Measurements from ENCODE around the gene IRAG1. TPM values are rescaled to one million over a fixed set of nuclear protein-coding genes. Genes with fewer than 3 reads are reported as not detected.

IRAG1 gene
- total RNA-seq, 1 donor from 2014 or later = not detected

DNA sequence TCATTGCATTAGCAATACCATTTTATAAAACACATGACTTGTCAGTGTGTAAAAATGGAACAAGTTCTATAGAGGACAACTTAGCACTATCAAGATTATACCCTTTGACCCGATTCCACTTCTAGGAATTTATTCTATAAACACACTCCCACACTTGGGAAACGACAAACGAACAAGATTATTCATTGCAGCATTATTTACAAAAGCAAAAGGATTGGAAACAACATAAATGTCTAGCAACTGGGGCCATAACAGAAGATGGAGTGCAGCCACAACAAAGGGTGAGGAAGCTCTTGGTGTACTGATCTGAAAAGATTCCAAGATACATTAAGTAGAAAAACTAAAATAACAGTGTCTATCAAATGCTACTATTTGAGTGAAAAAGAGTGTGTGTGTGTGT lies 2.3 kb upstream of the IRAG1 start:
- intact Hi-C loops (cut with micrococcal nuclease) = no loop called here
- ChIA-PET CTCF (no interaction called here), POLR2A (no interaction called here)
- Mint-ChIP-seq H3K36me3 (ENCODE audit: low read depth) (no peaks in the 10 kb centered on the region), H3K27me3 (no peaks in the 10 kb centered on the region), H3K9me3 (peaks cover 2% of the 10 kb centered on the region), H3K27ac (no peak overlapping the region), H3K4me3 (no peak overlapping the region), H3K4me1 (peaks cover 18% of the 10 kb centered on the region)
- TF ChIP-seq, protein P1, sequence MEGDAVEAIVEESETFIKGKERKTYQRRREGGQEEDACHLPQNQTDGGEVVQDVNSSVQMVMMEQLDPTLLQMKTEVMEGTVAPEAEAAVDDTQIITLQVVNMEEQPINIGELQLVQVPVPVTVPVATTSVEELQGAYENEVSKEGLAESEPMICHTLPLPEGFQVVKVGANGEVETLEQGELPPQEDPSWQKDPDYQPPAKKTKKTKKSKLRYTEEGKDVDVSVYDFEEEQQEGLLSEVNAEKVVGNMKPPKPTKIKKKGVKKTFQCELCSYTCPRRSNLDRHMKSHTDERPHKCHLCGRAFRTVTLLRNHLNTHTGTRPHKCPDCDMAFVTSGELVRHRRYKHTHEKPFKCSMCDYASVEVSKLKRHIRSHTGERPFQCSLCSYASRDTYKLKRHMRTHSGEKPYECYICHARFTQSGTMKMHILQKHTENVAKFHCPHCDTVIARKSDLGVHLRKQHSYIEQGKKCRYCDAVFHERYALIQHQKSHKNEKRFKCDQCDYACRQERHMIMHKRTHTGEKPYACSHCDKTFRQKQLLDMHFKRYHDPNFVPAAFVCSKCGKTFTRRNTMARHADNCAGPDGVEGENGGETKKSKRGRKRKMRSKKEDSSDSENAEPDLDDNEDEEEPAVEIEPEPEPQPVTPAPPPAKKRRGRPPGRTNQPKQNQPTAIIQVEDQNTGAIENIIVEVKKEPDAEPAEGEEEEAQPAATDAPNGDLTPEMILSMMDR (IDR thresholded peaks at IDR 0.05) = no peak
- DNase-seq = no peak
- no peak for ATAC-seq (ENCODE audit: low read depth)

DNA sequence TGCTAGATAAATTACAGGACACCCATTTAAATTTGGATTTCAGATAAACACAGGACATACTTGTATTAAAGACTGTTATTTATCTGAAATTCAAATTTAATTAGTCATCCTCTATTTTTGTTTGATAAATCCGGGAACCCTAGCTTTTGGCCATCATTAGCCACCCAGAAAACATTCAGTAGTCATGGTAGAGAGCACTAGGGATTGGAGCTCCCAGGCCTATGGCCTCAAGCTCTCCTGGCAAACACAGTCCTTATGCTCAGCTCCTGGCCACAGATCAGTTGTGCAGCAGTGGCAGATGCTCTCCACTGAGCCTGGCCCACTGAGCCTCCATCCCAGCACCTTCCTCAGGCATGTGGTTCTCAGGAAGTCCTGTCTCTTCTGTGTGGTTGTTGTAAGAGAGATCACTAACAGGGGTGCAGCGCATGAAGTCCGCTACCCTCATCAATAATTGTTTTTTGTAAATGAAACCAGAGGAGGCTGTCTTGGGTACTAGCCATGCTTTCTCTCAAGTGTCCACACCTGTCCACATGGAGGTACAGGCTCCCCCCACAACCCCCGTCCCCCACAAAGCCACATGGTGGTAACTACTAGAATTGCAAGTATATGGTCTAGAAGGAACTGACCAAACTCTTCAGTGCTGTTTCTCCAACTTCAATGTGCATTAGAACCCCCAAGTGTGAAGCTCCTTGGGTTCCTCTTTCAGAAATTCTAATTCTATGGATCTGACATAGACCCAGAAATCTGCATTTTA lies 1.1 kb upstream of the IRAG1 start:
- CTCF ChIA-PET = no interaction called here
- POLR2A ChIA-PET = no interaction called here
- no peak overlapping the region for H3K27ac Mint-ChIP-seq
- no peak overlapping the region for H3K4me3 Mint-ChIP-seq
- intact Hi-C loops (cut with micrococcal nuclease) = no loop called here
- peaks cover 18% of the 10 kb centered on the region for H3K4me1 Mint-ChIP-seq
- H3K27me3 Mint-ChIP-seq = no peaks in the 10 kb centered on the region
- H3K36me3 Mint-ChIP-seq (ENCODE audit: low read depth) = no peaks in the 10 kb centered on the region
- H3K9me3 Mint-ChIP-seq = peaks cover 2% of the 10 kb centered on the region
- ATAC-seq (ENCODE audit: low read depth) (no peak), DNase-seq (no peak)
- TF ChIP-seq, protein P1 (IDR thresholded peaks at IDR 0.05) = no peak

DNA sequence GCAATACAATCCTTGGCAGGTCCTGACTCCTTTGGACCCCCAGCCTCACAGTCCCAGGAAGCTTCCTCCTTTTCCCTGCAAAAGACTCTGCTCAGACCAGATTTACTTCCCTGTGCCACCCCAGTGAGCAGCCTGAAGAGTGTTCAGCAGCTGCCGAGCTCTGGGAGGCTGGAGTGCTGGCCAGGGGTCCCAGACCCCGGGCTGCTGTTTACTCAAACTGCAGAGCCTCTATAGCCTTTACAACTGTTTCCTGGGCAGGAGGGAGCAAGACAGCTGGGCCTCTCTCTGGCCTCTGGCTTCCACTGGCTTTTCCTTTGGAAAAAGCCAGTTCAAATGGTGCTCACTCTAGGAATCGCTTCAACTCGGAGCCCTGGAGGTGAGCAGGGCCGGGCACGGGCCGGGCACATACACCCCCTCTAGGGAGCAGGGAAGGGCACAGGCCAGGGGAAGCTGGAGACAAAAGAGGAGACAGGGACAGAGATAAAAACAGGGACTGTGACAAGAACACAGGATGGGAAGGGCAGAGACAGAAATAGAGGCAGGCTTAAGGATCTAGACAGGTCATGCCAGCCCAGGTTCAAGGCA lies 932 bp downstream of the IRAG1 start:
- no peaks in the 10 kb centered on the region for H3K27me3 Mint-ChIP-seq
- H3K36me3 Mint-ChIP-seq (ENCODE audit: low read depth) = no peaks in the 10 kb centered on the region
- H3K4me3 Mint-ChIP-seq = no peak overlapping the region
- intact Hi-C loops (cut with micrococcal nuclease) = no loop called here
- ATAC-seq (ENCODE audit: low read depth) (no peak), DNase-seq (no peak)
- H3K27ac Mint-ChIP-seq = no peak overlapping the region
- ChIA-PET CTCF (no interaction called here), POLR2A (no interaction called here)
- TF ChIP-seq, protein P1 (IDR thresholded peaks at IDR 0.05) = no peak
- H3K9me3 Mint-ChIP-seq = no peaks in the 10 kb centered on the region
- H3K4me1 Mint-ChIP-seq = peaks cover 18% of the 10 kb centered on the region

DNA sequence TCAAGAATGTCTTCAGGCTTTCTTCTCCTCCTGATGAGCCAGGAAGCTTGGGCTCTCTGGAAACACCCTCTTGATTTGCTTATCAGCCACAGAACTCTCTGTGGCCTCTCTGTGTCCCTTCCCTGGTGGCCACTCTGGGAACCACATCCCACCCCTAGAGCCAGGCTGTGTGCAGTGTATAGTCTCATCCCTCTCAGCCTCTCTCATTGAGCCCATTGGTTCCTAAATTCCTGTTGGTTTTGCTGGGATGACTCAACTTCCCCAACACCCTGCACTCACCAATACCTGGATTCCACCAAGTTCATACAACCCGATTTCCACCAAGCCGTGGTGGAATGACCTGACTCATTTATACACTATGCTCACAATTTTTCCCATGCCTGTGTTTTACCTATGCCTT lies 5.2 kb downstream of the IRAG1 start:
- ChIA-PET POLR2A (no interaction called here), CTCF (no interaction called here)
- Mint-ChIP-seq H3K36me3 (ENCODE audit: low read depth) (no peaks in the 10 kb centered on the region), H3K4me3 (no peak overlapping the region), H3K9me3 (no peaks in the 10 kb centered on the region), H3K27ac (no peak overlapping the region), H3K27me3 (no peaks in the 10 kb centered on the region), H3K4me1 (peaks cover 16% of the 10 kb centered on the region)
- no peak for DNase-seq
- ATAC-seq (ENCODE audit: low read depth) = no peak
- TF ChIP-seq, protein P1 (IDR thresholded peaks at IDR 0.05) = no peak
- intact Hi-C loops (cut with micrococcal nuclease) = no loop called here

DNA sequence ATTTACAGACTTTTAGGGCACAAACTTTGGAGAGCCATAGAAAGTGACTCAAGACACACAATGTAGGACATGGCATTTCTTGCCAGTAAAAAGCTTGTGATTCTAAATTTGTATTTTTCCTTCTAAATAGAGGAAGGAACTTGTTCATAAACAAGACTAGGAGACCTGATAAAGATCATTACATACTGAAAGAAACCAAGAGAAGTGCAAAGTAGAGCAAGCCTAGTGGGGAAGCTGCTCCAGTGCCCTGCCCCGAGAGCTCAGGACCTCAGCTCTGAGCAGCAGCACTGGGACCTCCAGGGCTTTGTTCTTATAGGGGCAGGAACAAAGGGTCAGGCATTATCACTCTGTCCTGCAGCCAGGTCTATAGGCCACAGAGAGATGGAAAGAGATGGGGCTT lies 7.2 kb downstream of the IRAG1 start:
- POLR2A ChIA-PET = no interaction called here
- no peak overlapping the region for H3K27ac Mint-ChIP-seq
- no peak overlapping the region for H3K4me3 Mint-ChIP-seq
- H3K4me1 Mint-ChIP-seq = peaks cover 15% of the 10 kb centered on the region
- CTCF ChIA-PET = no interaction called here
- H3K27me3 Mint-ChIP-seq = no peaks in the 10 kb centered on the region
- intact Hi-C loops (cut with micrococcal nuclease) = no loop called here
- no peak for ATAC-seq (ENCODE audit: low read depth)
- no peaks in the 10 kb centered on the region for H3K9me3 Mint-ChIP-seq
- TF ChIP-seq, protein P1 (IDR thresholded peaks at IDR 0.05) = no peak
- H3K36me3 Mint-ChIP-seq (ENCODE audit: low read depth) = no peaks in the 10 kb centered on the region
- DNase-seq = no peak

Data from activated B cell treated with CpG ODN at 0.5 μM for 24 hours (primary cell).